Astrocyte of the cerebellum (primary cell): ENCODE results near the gene PKIG.

Experiments
- DNase-seq: peaks from one replicate; pipeline ENCODE4 v3.0.0-alpha.2; 2011; ENCODE audit warnings: low read depth
- H3K4me3 ChIP-seq: 2 replicates; pipeline ENCODE4 v1.5.1; 2011; ENCODE audit warnings: mild to moderate bottlenecking, low read depth, low read length, moderate library complexity
- in situ Hi-C: cut with HindIII; loops from 2 replicates; pipeline ENCODE4 v1.10.0; 2017; ENCODE audit warnings: low sequenced_read_pairs
- TF ChIP-seq, protein P1 (sequence below): IDR thresholded peaks from 2 replicates; pipeline ENCODE4 v1.5.1; 2012; ENCODE audit warnings: low read length, low read depth, moderate library complexity, mild to moderate bottlenecking; ENCODE audit errors: missing control alignments

Gene PKIG

DNA sequence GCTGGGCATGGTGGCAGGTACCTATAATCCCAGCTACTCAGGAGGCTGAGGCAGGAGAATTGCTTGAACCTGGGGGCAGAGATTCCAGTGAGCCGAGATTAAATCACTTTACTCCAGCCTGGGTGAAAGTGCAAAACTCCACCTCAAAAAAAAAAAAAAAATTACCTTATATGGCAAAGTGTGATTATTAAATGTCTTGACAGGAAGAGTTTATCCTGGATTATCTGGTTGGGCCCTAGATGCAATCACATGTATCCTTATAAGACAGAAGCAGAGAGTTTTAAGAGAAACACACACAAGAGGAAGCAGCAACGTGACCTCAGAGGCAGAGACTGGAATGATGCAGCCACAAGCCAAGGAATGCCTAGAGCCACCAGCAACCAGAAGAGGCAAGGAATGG, 58.1 kb downstream of the PKIG start:
- no peak for DNase-seq
- in situ Hi-C loops, result no loop called here
- TF ChIP-seq, protein P1, sequence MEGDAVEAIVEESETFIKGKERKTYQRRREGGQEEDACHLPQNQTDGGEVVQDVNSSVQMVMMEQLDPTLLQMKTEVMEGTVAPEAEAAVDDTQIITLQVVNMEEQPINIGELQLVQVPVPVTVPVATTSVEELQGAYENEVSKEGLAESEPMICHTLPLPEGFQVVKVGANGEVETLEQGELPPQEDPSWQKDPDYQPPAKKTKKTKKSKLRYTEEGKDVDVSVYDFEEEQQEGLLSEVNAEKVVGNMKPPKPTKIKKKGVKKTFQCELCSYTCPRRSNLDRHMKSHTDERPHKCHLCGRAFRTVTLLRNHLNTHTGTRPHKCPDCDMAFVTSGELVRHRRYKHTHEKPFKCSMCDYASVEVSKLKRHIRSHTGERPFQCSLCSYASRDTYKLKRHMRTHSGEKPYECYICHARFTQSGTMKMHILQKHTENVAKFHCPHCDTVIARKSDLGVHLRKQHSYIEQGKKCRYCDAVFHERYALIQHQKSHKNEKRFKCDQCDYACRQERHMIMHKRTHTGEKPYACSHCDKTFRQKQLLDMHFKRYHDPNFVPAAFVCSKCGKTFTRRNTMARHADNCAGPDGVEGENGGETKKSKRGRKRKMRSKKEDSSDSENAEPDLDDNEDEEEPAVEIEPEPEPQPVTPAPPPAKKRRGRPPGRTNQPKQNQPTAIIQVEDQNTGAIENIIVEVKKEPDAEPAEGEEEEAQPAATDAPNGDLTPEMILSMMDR, result no peak
- H3K4me3 ChIP-seq, result no peak overlapping the region

DNA sequence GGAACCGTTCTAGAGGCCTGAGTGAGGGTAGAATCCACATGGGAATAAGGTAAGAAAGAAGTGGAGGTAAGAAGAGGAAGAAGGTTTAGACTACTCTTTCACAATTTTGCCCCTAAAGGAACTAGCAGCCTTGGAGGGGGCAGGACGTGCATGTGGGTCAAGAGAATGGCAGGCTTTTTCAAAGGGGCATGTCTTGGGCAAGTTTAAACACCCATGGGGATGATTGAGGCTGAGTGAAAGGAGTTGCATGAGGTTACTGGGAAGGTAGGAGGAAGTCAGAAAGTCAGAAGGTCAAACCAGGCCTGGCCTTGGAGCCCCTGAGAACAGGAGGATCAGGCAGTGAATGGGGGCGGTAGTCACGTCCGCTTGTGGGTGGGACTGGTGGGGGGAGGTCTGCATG, 58.9 kb downstream of the PKIG start:
- H3K4me3 ChIP-seq, result no peak overlapping the region
- TF ChIP-seq, protein P1, result no peak
- in situ Hi-C loops, result no loop called here
- DNase-seq, result no peak

DNA sequence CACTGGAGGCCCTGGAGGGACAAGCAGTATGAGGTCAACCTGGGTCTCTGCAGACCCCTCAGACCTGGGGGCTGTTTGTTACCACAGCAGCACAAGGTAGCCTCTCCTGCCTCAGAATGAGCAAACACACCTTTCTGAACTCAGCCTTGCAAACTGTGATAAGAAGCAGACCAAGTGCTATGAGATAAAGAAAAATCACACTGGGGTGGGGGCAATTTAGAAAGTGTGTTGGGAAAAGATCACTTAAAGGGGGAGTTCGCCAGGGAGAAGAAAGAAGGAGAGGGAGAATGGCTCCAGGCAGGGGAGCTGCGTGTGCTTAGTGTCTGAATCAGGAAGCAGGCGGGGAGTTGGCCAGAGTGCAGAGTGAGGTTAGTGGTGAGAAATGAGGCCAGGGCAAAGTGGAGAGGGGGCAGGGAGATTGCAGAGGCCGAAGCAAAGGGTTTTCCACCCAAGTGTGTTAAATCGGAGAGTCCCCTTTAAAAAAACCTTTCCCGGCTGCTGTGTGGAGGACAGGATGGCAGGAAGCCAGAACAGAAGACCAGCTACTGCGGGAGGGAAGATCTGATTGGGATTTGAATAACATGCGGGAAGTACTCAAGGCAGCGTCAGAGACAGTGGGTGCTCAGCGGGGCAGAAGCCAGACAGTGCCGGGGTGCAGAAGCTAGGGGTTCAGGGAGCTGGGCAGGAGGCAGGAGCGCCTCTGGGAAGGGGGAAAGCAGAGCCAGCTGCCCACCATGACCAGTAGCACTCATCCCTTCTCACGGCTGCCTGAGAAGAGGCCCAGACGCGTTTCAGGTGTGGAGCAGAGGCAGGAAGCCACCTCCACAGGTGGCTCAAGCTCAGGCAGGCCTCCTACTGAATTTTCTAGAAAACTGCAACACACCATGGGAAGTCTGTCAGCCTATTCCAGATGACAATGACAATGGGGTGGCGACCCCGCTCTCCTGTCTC, 60.1 kb downstream of the PKIG start:
- DNase-seq, result peak; percentile 75
- no peak overlapping the region for H3K4me3 ChIP-seq
- TF ChIP-seq, protein P1, result no peak
- in situ Hi-C loops, result no loop called here

DNA sequence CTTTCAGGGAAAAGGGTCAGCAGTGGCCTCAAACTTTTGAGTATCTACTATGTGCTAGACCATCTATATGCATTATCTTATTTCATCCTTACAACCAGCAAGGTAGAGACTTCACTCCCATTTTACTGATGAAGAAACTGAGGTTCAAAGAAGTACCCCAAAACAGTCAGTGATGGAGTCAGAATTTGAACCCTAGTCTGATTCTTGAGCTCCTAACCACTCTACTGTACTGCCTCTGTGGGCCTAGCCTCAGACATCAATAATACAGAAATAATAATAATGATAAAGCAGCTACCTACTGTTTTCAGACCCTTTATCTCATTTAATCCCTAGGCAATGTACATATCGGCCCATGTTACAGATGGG, 60.8 kb downstream of the PKIG start:
- no peak for DNase-seq
- in situ Hi-C loops, result no loop called here
- TF ChIP-seq, protein P1, result no peak
- H3K4me3 ChIP-seq, result no peak overlapping the region

DNA sequence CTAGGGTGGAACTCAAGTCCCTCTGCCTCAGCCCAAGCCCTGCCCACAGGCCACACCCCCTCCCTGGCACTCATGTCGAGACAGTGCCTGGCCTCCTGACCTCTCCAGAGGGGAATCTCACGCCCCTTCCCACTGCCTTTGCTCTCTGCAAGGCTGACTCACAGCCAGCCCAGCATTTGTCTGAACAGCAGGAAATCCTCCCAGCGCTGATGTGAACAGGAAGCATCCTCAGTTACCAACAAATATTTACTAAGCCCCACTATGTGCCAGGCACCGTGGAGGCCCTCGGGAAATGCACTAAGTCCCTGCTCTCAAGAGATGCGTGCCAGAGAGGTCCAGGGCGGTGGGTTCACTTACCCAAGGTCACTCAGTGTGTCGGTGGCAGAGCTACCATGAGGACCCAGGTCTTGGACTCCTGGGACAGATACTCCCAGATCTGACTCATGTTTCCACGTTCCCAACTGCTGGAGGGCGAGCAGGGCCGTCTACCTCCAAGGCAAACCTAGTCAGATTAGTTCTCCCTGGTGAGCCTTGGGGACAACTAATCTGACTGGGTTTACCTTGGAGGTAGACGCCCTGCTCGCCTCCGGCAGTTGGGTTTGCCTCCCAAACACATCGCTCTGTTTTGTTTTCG, 61.3 kb downstream of the PKIG start:
- in situ Hi-C loops, result no loop called here
- TF ChIP-seq, protein P1, result no peak

DNA sequence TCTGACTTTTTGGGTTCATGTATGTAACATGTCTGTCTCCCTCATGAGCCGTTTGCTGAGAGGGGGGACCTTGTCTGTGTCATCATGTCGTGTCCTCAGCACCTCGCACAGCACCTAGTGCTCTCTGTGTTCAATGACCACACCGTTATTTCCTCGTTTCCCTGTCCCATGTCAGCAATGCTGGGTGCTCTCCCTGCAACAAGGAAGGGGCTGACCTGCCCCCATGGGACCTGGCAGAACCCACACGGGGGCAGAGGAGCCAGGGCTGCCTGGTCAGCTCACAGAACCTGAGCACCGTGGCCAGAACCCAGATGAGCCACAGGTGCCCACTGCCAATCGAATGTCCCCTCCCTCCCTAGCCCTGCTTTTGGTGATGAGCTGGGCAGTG, 61.8 kb downstream of the PKIG start:
- no peak for DNase-seq
- in situ Hi-C loops, result no loop called here
- TF ChIP-seq, protein P1, result no peak
- no peak overlapping the region for H3K4me3 ChIP-seq

More for the DNA sequence above, 61.3 kb downstream of the PKIG start:
- no peak overlapping the region for H3K4me3 ChIP-seq
- DNase-seq, result peak; percentile 70
